SK-N-DZ (cell line): ENCODE data around the gene EFTUD2.

Experiments
- DNase-seq: peaks from one replicate; pipeline ENCODE4 v3.0.0-alpha.2; 2015; ENCODE audit warnings: low spot score

Gene EFTUD2

DNA sequence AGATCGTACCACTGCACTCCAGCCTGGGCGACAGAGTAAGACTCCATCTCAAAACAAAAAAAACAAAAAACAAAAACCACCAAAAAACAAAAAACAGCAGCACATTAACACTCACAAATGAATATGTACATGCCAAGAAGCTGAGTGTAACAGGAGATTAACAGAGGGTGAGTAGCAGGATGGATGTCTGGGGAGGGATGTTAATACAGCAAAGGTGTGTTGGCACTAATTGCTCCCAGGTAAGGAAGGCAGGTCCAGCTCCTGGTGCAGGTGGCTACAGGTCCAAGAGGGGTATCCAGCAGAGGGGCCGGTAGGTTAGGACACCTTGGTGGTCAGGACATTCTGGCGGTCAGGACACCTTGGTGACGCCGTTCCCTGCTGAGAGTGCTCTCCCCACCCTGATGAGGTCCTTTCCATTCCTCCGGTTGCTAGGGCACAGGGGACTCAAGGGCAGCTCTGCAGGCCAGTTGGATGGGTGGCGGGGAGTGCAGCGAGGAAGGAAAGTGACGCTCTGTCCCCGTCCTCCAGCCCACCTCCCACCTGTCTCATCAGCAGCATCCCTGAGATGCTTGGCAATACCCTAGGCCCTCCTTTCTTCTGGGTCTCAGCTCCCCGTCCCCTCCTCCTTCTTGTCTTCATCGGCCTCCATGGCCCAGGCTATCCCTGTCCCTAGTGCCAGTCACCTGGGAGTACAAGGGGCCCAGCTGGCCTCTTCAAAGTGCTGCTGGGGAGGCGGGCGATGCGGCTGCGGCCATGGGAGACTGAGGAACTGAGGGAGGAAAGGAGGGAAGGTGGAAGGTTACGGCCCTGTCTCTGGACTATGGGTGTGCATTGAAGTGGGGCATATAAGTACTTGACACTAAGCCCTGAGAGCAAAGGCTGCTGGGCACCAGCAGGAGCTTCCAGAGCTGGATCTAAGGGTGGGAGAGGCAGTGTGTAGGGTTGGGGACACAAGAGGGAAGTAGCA lies 26.8 kb upstream of the EFTUD2 start:
- DNase-seq: no peak

DNA sequence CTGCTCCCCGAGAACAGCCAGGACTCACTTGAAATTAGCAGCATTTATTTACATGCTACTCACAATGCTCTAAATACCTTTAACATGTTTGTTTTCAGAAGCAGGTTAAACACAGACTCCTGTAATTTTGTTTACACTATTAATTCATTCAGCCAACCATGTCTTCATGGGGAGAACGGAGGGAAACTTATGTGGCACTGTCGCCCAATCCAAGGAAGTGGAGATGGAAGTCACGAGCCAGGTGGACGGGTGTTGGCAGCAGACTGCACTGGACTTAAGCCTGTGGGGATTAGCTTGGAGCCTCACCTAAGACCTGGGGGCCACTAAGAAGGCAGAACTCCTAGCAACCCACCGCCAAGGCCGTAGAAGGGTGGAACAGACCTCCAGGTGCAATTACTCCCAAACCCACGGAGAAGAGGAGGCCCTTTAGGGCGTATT lies 24.9 kb upstream of the EFTUD2 start:
- no peak for DNase-seq

DNA sequence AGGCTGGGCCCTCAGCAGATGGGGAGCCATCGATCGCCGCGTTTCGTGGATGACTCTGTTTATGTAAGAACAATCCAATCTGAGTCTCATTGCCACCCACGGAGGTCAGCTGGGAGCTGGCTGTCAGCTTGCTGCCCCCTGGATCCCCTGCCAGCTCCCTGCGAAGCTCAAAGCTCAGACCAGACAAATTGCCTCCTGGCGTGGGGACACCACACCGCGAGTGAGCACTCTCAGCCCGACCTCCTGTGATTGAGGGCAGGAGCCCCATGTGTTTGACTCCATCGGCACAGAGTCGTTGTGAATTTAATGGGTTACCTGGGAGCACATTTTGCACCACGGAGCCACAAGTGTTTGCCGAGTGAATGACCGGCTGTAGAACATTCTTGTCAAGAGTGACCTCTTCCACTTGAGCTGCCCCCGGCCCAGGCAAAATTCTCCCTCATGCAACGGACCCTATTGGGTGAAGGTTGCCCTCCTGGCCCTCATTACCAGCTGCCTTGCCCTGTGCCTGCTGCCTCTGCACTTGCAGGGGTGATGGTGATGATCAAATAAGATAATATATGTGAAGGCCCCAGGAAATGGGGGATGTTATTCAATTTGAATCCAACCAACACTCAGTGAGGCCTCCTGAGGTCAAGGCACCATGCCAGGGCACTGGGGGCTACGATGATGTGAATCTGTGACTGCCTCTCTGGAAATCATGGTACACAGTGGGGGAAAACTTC lies 23.7 kb upstream of the EFTUD2 start:
- no peak for DNase-seq

DNA sequence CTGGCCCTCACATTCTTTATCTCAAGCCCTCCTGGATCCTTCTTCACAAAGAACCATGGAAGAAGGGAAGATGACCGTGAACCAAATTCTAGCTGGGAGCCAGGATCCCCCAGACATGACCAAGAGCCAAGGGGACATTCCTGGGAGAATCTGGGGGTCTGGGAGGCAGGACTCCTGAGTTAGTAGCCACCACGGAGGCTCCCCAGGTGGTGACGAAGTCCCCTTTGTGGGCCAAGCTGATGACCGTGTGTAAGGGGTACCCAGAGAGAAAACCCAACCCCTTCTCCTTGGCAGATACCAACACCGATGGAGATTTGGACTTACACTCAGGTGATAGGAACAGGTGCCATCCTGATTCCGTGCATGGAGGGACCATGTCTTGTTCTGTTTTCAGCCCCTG lies 22.9 kb upstream of the EFTUD2 start:
- no peak for DNase-seq

DNA sequence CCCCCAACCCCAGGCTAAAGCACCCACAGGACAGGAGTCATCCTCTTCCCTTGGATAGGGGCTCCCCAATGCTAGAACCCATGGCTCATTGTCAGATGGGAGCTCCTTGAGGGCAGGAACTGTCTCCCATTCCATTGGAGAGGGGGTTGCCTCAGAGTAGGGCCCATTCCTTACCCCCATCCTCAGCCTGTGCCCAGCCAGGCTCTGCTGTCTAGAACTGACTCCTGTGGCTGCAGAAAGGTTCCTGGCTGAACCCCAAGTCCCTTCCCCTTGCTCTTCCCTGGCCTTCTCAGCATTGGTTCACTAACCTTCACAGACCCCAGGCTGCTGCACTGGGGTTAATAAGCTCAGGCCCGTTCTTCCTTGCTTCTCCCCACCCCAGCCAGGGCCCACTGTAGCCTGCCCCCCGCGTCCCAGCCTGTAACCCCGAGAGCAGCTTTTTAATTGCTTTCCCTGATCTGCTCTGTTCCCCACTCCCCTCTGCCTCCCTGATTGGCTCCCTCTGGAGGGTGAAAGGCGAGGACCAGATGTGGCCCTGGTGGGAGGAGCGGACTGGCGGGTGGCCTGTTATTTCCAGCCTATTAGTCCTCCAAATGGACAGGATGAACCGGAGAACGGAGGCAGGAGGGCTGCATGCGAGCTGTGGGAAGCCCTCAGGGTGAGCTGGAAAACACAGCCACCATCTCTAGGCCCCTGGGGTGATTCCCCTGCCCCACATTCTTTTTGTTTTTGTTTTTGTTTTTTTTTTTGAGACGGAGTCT lies 22.1 kb upstream of the EFTUD2 start:
- peak; percentile 81 for DNase-seq

DNA sequence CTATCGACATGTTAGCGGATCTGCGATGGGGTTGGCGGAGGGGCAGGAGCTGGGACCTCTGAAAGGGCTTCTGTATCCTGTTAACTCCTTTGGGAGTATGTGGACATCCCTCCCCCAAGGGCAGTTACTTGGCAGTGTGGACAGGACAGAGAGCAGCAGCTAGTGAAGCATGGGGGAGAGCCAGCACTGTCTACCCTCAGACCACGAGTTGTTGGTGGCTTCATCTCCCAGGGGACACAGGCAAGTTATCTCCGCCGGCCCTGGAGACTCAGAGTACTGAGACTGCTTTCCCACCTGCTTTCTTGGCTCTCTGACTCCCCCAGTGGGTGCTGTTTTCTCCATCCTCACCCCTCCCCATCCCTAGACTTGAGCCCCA lies 21.3 kb upstream of the EFTUD2 start:
- DNase-seq: peak; percentile 60

DNA sequence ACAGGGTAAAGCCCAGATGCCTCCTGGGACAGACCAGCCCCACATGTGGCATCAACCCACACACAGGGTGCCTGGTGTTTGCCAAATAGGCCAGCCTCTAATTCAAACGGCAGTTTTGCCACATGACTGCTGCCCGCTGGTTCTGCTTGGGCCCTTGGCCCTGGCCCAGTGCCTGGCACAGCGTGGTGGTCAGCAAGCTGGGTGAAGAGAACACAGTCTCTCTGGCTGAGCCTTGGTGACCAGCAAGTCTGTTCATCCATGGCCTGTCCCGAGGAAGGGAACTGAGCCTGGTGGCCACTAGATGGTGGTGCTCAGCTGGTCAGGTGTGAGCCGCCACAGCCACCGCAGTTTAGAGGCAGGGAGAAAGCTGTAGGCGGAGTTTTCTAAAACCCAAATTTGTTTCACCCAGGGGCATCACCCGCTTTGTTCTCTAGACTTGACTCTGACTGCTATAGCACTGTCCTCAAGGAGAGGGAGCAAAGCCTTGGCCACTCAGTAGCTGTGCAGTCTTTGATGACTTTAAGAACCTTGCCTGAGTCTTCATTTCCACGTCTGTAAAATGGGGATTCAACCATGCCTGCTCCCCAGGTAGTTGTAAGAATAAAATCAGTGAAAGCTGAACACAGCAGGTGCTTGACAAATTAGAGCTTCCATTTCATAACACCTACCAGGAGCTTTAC lies 20.8 kb upstream of the EFTUD2 start:
- peak; percentile 86 for DNase-seq

DNA sequence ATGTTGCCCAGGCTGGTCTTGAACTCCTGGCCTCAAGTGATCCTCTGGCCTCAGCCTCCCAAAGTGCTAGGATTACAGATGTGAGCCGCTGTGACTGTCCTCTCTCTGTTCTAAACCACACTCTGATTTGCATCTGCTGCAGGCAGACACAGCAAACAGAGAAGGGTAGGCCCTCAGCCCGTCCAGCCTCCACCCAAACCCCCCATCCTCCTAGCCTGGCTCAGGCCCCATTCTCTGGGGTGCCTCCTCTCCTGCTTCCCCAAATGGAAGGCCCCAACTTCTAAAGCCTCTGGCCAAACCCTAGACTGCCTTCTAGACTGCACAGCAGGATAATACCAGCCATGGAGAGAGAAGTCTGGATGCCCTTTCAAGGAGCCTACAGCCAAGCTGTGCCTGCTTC lies 20.2 kb upstream of the EFTUD2 start:
- no peak for DNase-seq

DNA sequence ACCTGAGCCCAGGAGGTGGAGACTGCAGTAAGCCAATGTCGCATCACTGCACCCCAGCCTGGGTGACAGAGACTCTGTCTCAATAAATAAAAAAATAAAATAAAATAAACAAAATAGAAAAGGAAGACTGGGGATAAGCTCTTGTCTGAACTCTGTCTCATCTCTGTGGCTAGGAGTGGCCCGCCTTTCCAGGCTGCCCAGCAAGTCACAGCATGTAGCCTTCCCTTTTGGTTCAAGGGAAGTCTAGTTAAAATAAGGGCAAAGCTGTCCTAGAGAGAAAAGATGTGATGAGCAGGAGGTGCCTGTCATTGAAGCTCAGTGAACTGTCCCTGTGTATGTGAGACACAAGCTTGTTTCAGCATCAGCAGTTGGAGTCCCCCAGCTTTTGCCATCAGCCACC lies 18.8 kb upstream of the EFTUD2 start:
- DNase-seq: no peak

DNA sequence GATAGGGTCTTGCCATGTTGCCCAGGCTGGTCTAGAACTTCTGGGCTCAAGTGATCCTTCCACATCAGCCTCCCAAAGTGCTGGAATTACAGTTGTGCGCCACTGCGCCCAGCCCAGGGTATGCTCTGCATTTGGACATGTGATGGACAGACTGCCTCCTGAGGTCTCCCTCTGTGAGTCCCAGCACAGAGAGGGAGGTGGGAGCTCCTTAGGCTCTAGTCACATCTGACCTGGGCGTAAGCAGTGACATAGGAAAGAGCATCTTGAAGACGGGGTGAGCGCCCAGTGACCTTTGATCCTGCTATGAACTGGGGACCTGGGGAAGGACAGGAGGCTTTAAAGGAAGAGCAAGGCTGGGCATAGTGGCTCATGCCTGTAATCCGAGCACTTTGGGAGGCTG lies 18.2 kb upstream of the EFTUD2 start:
- no peak for DNase-seq

DNA sequence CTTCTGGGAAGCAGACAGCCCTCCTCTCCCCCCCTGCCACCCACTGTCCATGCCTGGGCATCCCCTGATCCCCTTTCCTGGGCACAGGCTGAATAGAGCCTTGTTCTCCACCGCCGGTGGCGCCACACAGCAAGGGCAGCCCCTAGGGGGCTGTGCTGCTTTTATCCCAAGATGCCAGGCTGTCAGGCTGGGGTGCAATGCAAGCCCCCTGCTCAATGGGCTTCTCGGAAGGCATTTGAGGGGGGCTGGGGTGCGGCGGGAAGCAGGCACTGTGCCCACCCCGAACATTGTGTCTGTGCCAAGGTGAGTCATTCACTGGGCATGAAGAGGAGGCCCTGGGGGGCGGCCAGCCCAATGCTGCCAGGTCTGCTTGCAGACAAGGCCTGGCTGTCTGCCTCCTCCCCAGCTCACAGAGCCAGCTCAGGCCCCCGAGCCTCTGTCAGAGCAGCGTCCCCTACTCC lies 17.6 kb upstream of the EFTUD2 start:
- DNase-seq: no peak

DNA sequence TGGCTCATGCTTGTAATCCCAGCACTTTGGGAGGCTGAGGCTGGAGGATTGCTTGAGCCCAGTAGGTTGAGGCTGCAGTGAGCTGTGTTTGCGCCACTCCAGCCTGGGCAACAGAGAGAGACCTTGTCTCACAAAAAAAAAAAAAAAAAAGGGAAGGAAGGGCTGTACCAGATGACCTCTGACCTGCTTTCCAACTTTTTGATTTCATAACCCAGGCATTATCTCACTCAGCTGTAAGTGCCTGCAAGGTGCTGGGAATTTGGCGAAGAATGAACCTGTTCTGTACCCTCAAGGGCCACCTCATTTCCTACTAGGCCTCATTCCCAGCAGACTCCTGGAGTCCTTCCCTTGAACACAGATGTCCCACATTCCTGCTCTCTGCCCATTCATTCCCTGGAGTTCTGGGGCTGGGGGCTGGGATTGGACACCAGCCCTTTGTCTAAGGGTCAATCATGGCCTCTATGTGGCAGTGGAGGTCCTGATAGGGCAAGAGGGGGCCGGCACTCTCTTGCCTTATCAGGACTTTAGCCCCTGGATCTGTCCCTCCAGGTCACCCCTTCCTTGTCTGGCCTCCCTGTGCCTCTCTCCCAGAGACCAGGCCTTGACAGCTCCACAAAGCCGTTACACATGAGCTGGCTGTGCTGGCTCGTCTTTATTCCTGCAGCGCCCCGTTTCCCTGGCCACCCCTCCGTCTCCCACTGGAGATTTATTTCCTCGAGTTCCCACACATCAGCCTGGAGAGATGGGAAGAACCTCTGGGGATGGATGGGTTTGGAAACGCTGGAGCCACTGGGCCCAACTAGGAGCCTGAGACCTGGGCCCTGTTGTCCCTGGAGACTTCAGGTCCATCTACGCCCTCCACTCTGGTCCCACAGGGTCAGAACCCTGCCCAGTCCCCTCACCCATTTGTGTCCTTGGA lies 16.9 kb upstream of the EFTUD2 start:
- no peak for DNase-seq

DNA sequence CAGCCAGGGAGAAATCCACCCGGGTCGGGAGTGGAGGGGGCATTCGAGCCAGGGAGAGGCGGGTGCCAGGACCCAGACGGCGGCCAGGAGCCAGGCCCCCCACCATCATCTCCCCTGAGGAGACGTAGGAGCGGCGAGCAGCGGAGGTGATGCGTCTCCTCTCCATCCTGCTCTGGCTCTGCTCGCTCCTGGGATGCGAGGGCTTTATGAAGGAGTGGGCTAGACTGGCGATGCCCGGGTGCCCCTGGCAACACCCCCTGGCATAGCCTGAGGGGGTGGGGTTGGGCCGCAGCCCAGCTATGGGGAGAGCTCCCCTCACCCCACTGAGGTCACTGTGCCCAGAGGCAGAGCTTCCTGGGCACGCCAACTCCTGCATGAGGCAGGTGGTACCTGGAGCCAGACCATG lies 16.1 kb upstream of the EFTUD2 start, which contains the start of gene GFAP:
Gene GFAP, minus strand, starts transcription at position 180 of the 406 bp plus-strand sequence. Its CDS starts 14 bp downstream, at position 166.
- DNase-seq: no peak

DNA sequence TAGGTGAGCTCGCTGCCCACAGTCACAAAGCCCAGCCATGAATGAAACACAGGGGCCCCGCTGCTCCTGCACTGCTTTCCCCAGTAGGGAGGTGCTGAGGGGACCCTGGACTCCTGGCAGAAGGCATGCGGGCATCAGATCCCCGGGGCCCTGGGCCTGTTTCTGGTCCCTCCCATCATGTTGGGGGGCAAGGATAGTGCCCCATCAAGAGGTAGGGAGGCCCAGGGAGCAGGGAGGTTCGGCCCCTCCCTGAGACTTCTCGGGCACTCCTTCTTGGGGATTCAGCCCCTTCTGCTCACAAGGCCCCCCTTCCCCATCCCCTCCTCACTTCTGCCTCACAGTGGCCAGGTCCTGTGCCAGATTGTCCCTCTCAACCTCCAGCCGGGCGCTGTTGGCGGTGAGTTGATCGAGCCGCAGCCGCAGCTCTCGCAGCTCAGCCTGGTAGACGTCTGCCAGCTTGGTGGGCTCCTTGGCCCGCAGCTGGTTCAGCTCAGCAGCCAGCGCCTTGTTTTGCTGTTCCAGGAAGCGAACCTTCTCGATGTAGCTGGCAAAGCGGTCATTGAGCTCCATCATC lies 15.5 kb upstream of the EFTUD2 start:
- DNase-seq: no peak

DNA sequence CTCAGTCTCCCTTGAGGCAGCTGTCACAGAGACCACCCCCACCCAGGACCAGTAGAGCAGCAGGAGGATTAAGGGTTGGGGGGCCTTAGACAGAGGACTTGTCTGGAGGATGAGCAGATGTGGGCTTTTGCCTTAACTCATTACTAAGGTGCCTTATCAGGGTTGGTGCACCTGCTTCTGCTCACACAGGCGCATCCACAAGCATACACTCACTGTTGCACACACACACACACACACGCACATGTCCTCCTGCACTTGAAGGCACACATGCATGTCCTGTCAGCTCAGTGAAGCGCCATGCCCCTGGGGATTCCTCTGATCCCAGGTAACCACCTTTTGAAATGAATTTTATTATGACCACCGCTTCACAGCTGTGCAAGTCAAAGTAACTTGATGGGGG lies 14.9 kb upstream of the EFTUD2 start:
- DNase-seq: peak; percentile 57

DNA sequence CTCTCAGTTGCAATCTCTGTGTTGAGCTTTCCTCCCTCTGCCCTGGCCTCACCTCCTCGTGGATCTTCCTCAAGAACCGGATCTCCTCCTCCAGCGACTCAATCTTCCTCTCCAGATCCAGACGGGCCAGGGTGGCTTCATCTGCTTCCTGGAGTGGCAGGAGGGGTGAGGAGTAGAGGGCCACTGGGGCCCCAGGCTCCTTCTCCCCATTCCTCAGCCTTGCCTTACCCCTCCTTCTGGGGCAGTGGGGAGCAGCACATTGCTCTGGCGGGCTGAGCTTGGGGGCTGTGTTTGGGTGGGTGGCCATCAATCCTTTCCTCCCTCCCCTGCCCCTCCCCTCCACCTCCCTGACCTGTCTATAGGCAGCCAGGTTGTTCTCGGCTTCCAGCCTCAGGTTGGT lies 14.4 kb upstream of the EFTUD2 start:
- DNase-seq: no peak

DNA sequence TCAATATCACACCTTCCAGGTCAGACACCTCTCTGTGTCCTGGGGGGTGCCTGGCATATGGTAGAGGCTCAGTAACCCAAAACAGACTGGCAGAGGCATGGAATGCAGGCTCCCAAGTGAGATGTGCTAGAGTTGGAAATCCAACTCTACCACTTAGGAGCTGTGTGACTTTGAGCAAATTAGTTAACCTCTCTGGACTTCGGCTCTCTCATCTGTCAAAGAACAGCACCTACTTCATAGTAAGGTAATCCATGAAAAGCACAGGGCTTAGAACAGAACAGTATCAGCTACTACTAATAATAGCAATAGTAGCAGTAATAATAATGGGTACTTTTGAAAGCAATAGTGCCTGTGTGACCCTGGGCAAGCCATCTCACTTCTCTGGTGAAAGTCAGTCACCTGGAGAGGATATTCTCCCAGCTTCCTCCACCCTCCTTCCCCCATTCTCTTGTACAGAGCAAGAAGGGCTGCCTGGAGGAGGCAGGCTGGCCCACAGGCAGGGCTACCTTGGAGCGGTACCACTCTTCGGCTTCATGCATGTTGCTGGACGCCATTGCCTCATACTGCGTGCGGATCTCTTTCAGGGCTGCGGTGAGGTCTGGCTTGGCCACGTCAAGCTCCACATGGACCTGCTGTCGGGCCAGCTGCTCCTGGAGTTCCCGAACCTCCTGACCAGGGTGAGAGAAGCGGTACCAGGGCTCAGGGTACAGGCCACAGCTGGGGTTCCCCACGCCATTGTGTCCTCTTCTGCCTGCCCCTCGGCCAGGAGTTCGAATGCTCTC lies 13.7 kb upstream of the EFTUD2 start:
- no peak for DNase-seq

DNA sequence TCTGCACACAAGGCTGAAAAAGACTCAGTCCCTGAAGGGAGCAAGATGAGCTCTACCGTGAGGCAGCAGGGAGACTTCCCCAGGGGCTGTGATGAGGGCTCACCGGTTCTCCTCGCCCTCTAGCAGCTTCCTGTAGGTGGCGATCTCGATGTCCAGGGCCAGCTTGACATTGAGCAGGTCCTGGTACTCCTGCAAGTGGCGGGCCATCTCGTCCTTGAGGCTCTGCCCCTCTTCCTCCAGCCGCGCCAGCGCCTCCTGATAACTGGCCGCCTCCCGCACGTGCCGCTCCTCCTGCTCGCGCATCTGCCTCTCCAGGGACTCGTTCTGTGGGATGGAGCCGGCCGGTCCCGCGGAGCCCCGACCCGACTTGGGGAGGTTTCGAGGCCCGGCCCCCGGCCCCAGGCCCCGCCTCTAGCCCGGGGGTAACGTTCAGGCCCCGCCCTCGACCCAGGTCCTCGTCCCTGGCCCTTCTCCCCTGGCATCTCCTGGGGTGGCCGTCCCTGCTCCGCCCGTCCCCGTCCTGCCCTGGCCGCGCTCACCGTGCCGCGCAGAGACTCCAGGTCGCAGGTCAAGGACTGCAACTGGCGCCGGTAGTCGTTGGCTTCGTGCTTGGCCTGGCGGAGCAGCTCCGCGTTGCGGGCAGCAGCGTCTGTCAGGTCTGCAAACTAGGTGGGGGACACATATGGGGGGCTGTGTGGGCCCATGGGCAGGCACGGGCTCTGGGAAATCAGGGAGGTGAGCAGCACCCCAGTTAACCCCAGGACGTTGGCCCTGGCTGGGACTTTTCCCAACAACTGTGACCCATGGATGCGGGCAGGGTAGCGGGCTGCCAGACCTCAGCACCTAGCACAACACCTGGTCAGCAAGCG lies 12.1 kb upstream of the EFTUD2 start:
- peak; percentile 95 for DNase-seq
